ENCODE results near the gene AMOTL1. TPM values are rescaled to one million over a fixed set of nuclear protein-coding genes. Genes with fewer than 3 reads are reported as not detected.

AMOTL1 gene
- total and polyA plus RNA-seq, 2 of the 8 experiments (the other 6 are each of a cell fraction or from before 2014, with no cell fraction given), result 9.0 to 27.6 TPM

GRCh38 chr11:94814272-94814976 is 46.3 kb downstream of the AMOTL1 start:
- no peaks in the 10 kb centered on the region for H4K20me1 ChIP-seq (replicated peaks in 1 of 2; ENCODE audit: control insufficient read depth in 1 of 2, insufficient read depth in 2 of 2, low read length in 2 of 2)
- H3K36me3 ChIP-seq (ENCODE audit: control insufficient read depth in 2 of 4, insufficient read depth in 4 of 4, low read length in 3 of 4), result peaks cover 0 to 43% (median 10%) of the 10 kb centered on the region in 4 experiments; a peak in 5 of 8 replicates
- H2BK20ac ChIP-seq (ENCODE audit: low read length), result no peak overlapping the region
- H3K9ac ChIP-seq (replicated peaks in 1 of 4; ENCODE audit: extremely low read depth in 1 of 4, low read depth in 3 of 4, low read length in 3 of 4), result no peak overlapping the region
- H3K79me1 ChIP-seq (ENCODE audit: low read depth, low read length), result no peaks in the 10 kb centered on the region
- H2AK5ac ChIP-seq (ENCODE audit: low read depth, low read length), result no peak overlapping the region
- H3K4me3 ChIP-seq (ENCODE audit: extremely low read depth in 1 of 4, insufficient read depth in 2 of 4, low read depth in 3 of 4, low read length in 4 of 4), result no peak overlapping the region
- H3K79me2 ChIP-seq (ENCODE audit: control insufficient read depth in 1 of 2, insufficient read depth in 2 of 2, low read length in 2 of 2), result no peaks in the 10 kb centered on the region
- no peak overlapping the region for H4K5ac ChIP-seq (ENCODE audit: insufficient read length, low read depth, low read length)
- no peak overlapping the region for H2AFZ ChIP-seq (ENCODE audit: low read length)
- no peak overlapping the region for H2BK5ac ChIP-seq (ENCODE audit: low read depth, low read length)
- no peaks in the 10 kb centered on the region for H3K27me3 ChIP-seq (replicated peaks in 1 of 4; ENCODE audit: control insufficient read depth in 3 of 4, extremely low read depth in 1 of 4, insufficient read depth in 3 of 4, low read length in 3 of 4)
- no peak overlapping the region for H3K56ac ChIP-seq (replicated peaks; ENCODE audit: insufficient read length, low read depth, low read length)
- no peak overlapping the region for H3K4me2 ChIP-seq (ENCODE audit: insufficient read depth in 1 of 2, low read depth in 2 of 2, low read length in 2 of 2)
- no peak overlapping the region for H4K91ac ChIP-seq (replicated peaks; ENCODE audit: insufficient read length, low read length)
- WGBS, 2 experiments (ENCODE audit: extremely low coverage in 1 of 2, insufficient coverage in 1 of 2, insufficient read length in 1 of 2, insufficient replicate concordance in 2 of 2, low coverage in 1 of 2, low lambda C conversion rate in 2 of 2, missing lambda C conversion rate in 1 of 2), result 92% methylated on average over 7 of the region's 7 CpGs; no CpG with 5 or more reads in 1 of the 2 experiments
- H3K4me1 ChIP-seq (replicated peaks in 1 of 4; ENCODE audit: control insufficient read depth in 3 of 4, insufficient read depth in 4 of 4, low read length in 3 of 4), result peaks cover 0 to 5% (median under 1%) of the 10 kb centered on the region in 4 experiments; a peak in 2 of 7 replicates
- POLR2A ChIA-PET (ENCODE audit: partially characterized antibody), result interaction anchor here (1.7 kb wide), 1 partner anchor 161 kb away, joined by 3 read pairs; no protein-coding TSS in a partner anchor
- no peak overlapping the region for H3K4ac ChIP-seq (replicated peaks; ENCODE audit: insufficient read length, low read depth, low read length)
- DNase-seq (ENCODE audit: low read depth in 1 of 2, low spot score in 2 of 2) (no peak), FAIRE-seq (no peak)
- peaks cover 34 to 35% of the 10 kb centered on the region in 2 experiments for H3K9me3 ChIP-seq (ENCODE audit: insufficient read depth in 2 of 2, low read depth in 1 of 2, low read length in 1 of 2)
- H3K14ac ChIP-seq (ENCODE audit: insufficient read length), result no peak overlapping the region
- no peak overlapping the region for H2BK120ac ChIP-seq (replicated peaks; ENCODE audit: low read depth, low read length)
- no peaks in the 10 kb centered on the region for H3K23me2 ChIP-seq (ENCODE audit: low read depth, low read length)
- no peak overlapping the region for H3K23ac ChIP-seq (ENCODE audit: insufficient read length)
- CTCF ChIA-PET (ENCODE audit: partially characterized antibody), result interaction anchor here (0.7 to 3.9 kb wide), 5 partner anchors 17 to 73 kb away, joined by 3 to 22 read pairs (median 3); no protein-coding TSS in a partner anchor
- H3K27ac ChIP-seq (ENCODE audit: low read depth, low read length), result no peak overlapping the region
- H3K18ac ChIP-seq (ENCODE audit: extremely low read depth, low read length), result no peak overlapping the region
- no peak overlapping the region for H2BK15ac ChIP-seq (ENCODE audit: low read length)
- no peak overlapping the region for H2BK12ac ChIP-seq (ENCODE audit: low read depth, low read length)
- no peak overlapping the region for H4K8ac ChIP-seq (ENCODE audit: extremely low read depth, insufficient read depth, low read length)
- TF ChIP-seq CHD2 (IDR thresholded peaks at IDR 0.05; ENCODE audit: low read length) (no peak), POU5F1 (IDR thresholded peaks at IDR 0.05; ENCODE audit: low read depth, low read length) (no peak), NANOG (IDR thresholded peaks at IDR 0.05; ENCODE audit: insufficient read depth, low read depth, low read length, poor library complexity, severe bottlenecking) (no peak), BRCA1 (IDR thresholded peaks at IDR 0.05; ENCODE audit: low read depth, low read length) (no peak), JUN (IDR thresholded peaks at IDR 0.05; ENCODE audit: low read depth, low read length) (no peak), ATF2 (IDR thresholded peaks at IDR 0.05; ENCODE audit: low read length) (no peak), MAFK (IDR thresholded peaks at IDR 0.05; ENCODE audit: low read depth, low read length) (no peak), TAF7 (optimal IDR thresholded peaks at IDR 0.05; ENCODE audit: borderline replicate concordance, low read depth, low read length) (no peak), SUZ12 (IDR thresholded peaks at IDR 0.05; ENCODE audit: low read length) (no peak), BCL11A (IDR thresholded peaks at IDR 0.05; ENCODE audit: low read depth in 2 of 2, low read length in 2 of 2) (no peak), SP2 (IDR thresholded peaks at IDR 0.05; ENCODE audit: low read length) (no peak)
